ENCODE results near the gene ZCCHC3.
"Not testable (repeated sequence)": the region's sequence is repeated elsewhere in the genome, so short reads cannot be mapped to it uniquely, and the experiment has no call there.

ZCCHC3 gene

GRCh38 chr20:329851-330232 is 32.5 kb downstream of the ZCCHC3 start:
- Histone ChIP-seq H3K4me3 (no peak overlapping the region), H3K27ac (peak overlapping the region in 4 of 21 experiments; percentile 7 to 55 (median 24))

GRCh38 chr20:330233-331149 is 33.1 kb downstream of the ZCCHC3 start:
- Histone ChIP-seq H3K4me3 (no peak overlapping the region), H3K27ac (peak overlapping the region in 1 of 21 experiments; percentile 11)

- no peak overlapping the region for H3K4me3 ChIP-seq
- no peak overlapping the region for H3K27ac ChIP-seq
These were observed 37.2 kb downstream of the ZCCHC3 start for GRCh38 chr20:334578-334977.

DNA sequence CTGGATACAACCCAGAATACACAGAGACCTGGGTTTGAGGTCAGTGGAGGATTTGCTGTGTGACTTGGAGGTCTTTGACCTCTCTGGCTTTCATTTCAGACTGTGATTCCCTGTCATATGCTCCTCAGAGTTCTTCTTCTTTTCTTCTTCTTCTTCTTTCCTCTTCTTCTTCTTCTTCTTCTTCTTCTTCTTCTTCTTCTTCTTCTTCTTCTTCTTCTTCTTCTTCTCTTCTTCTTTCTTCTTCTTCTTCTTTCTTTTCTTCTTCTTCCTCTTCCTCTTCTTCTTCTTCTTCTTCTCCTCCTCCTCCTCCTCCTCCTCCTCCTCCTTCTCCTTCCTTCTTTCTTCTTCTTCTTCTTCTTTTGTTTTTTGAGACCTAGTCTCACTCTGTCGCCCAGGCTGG is 38.7 kb downstream of the ZCCHC3 start:
- not testable (repeated sequence) for H3K4me3 ChIP-seq, H3K27ac ChIP-seq

DNA sequence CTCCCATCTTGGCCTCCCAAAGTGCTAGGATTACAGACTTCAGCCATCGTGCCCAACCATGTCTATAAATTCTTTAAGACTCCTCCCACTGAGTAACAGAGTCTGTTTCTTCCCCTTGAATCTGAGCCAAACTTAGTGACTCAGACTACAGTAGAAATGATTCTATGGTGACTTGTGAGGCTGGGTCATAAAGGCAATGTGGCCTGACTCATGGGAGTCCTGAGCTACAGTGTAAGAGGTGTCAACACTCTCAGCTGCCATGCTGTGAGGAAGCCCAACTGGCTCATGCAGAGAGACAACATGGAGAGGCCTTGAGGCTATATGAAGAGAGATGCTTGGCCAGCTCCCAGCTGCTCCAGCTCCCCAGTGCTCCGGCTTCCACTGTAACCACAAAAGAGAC is 44.3 kb downstream of the ZCCHC3 start:
- Histone ChIP-seq H3K27ac (no peak overlapping the region), H3K4me3 (no peak overlapping the region)

- Histone ChIP-seq H3K27ac (no peak overlapping the region), H3K4me3 (no peak overlapping the region)
These were observed 45.7 kb downstream of the ZCCHC3 start for GRCh38 chr20:343107-343506.

DNA sequence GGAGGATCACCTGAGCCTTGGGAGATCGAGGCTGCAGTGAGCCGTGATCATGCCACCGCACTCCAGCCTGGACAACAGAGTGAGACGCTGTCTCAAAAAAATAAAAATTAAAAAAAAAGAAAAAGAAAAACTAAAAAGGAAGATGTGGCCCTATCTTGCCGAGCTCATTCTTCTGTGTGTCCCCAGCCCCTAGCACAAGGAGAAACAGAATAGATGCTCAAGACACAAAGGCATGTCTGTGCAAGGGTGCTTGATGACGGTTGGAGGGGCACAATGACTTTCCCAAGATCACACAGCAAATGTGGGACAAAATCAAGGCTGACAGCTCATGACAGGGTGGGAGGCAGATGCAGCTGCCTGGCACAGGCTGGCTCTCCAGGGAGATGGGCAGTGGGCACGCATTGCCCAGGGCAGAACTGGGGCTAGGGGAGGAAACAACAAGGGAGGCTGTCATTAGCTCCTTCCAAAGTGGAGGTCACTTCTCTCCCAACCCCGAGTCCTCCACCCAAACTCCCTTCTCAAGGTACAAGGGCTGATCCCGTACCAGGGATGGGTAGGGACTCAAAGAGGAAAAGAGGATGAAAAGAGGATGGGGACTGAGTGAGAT is 48.8 kb downstream of the ZCCHC3 start:
- Histone ChIP-seq H3K4me3 (peak overlapping the region; percentile 65 to 84 (median 72)), H3K27ac (peak overlapping the region in 19 of 21 experiments; percentile 56 to 89 (median 81))

- Histone ChIP-seq H3K27ac (peak within 1 kb of the TSS; percentile 56 to 89 (median 81)), H3K4me3 (peak within 1 kb of the TSS; percentile 65 to 84 (median 72))
These were observed 49.4 kb downstream of the ZCCHC3 start, which contains the start of gene NRSN2 for GRCh38 chr20:346640-347316. Gene NRSN2, plus strand, starts transcription at chr20:347111. Its CDS starts 2,533 bp downstream, at chr20:349644.

DNA sequence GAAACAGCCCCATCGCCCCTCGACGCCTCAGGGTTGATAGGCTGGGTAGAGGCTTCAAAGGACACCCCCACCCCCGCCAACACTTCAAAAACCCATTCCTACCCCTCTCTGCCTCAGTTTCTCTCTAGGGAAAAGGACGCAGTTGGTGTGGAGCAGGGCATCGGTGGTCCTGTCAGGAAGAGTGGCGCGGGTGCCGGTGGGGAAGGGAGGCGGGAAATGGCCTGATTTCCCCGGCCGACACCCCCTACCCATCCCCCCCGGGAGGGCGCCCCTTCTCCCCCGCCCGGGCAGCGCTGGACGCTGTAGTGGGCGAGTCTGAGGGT is 49.9 kb downstream of the ZCCHC3 start:
- peak overlapping the region; percentile 56 to 89 (median 81) for H3K27ac ChIP-seq
- H3K4me3 ChIP-seq = peak overlapping the region; percentile 65 to 84 (median 72)

DNA sequence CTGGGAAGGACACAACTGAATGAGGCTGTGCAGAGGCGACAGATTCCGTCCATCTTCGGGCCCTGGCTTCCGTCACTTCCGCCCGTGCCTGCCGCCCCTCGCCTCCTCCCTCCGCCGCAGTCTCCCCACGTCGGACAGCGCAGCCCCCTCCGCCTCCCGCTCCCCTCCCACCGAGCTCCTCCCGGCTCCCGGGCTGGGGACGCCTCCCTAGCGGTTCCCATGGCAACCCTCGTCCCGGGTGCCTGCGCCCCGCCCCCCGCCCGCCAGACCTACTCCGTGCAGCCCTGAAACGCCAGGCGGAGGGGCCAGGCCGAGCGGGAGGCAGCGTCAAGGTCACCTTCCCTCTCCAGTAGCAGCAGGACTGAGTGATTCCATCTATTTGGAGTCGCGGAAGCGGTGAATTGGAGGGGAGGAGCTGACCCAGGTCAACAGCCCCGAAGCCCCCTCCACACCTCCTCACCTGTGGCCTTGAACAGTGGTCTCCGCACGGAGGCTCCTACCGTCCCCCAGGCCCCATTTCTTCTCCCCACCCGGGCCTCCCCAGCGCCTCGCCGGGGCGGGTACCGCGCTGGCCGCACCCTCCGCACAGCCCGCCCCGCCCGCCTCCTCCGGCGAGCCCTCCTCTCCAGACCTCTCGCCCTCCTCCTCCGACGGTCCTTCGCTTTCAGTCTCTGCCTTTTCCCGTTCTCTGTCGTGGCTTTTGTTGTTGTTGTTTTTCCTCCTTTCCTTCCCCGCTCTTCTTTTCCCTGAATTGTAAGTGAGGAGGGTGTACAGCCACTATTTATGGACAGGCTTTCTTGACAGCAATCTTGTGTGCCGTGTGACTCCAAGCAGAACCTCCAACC is 50.5 kb downstream of the ZCCHC3 start:
- H3K4me3 ChIP-seq = peak overlapping the region; percentile 65 to 84 (median 72)

GRCh38 chr20:348972-349841 is 51.8 kb downstream of the ZCCHC3 start:
- no peak overlapping the region for H3K27ac ChIP-seq
- H3K4me3 ChIP-seq = no peak overlapping the region

More for the DNA sequence above, 50.5 kb downstream of the ZCCHC3 start:
- peak overlapping the region; percentile 56 to 89 (median 81) for H3K27ac ChIP-seq
